ENCODE measurements around the gene SNX19. TPM values are rescaled to one million over a fixed set of nuclear protein-coding genes. Genes with fewer than 3 reads are reported as not detected.
"Not testable (repeated sequence)": the region's sequence is repeated elsewhere in the genome, so short reads cannot be mapped to it uniquely, and the experiment has no call there.

Gene SNX19, protein sequence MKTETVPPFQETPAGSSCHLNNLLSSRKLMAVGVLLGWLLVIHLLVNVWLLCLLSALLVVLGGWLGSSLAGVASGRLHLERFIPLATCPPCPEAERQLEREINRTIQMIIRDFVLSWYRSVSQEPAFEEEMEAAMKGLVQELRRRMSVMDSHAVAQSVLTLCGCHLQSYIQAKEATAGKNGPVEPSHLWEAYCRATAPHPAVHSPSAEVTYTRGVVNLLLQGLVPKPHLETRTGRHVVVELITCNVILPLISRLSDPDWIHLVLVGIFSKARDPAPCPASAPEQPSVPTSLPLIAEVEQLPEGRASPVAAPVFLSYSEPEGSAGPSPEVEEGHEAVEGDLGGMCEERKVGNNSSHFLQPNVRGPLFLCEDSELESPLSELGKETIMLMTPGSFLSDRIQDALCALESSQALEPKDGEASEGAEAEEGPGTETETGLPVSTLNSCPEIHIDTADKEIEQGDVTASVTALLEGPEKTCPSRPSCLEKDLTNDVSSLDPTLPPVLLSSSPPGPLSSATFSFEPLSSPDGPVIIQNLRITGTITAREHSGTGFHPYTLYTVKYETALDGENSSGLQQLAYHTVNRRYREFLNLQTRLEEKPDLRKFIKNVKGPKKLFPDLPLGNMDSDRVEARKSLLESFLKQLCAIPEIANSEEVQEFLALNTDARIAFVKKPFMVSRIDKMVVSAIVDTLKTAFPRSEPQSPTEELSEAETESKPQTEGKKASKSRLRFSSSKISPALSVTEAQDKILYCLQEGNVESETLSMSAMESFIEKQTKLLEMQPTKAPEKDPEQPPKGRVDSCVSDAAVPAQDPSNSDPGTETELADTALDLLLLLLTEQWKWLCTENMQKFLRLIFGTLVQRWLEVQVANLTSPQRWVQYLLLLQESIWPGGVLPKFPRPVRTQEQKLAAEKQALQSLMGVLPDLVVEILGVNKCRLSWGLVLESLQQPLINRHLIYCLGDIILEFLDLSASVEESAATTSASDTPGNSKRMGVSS
- 54.8 TPM for total RNA-seq
- 37.8 TPM for polyA plus RNA-seq

- H3K27ac ChIP-seq (ENCODE audit: low read depth) = peak within 1 kb of the TSS; percentile 64
- H3K36me3 ChIP-seq (ENCODE audit: insufficient read depth) = no peaks in the 10 kb centered on the region
- WGBS = under 1% methylated on average over 72 of the region's 72 CpGs
- peak; percentile 61 for DNase-seq (ENCODE audit: extremely low spot score)
- no peaks in the 10 kb centered on the region for H3K4me1 ChIP-seq (ENCODE audit: insufficient read depth)
- peak within 1 kb of the TSS; percentile 88 for H3K4me3 ChIP-seq (ENCODE audit: low read depth, low read length)
Observed at GRCh38 chr11:130916238-130916855, at the start of gene SNX19. Gene SNX19 (minus strand): TSS chr11:130916479. CDS start chr11:130915939, 540 bp downstream.

DNA sequence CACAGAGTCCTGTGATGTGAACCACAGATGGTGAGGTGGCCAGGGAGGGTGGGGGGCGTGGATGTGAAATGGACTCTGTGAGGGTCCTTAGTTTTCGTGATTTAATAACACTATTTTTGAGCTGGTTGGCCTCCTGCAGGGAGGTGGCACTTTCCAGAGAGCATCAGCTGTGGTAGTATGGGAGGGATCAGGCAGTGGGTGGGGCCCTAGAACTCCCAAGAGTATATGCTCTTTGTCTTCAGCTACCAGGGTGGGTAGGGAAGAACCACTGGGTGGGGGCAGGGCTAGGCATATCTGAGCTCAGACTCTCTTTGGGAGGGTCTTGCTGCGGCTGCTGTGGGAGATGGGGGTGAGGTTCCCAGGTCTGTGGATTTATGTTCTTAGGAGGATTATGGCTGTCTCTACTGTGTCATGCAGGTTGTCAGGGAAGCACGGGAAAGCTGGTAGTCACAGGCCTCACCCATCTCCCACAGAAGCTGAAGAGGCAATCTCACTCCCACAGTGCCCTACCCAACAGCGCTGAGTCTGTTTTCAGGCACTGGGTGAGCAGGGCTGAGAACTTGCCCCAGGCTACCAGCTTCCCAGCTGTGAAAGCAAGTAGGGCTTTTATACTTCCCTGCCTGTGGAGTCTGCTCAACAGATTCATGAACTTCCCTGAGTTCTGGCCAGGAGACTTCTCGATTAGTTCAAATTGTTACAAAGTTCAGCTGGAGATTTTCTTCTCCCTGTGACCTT lies 47.9 kb upstream of the SNX19 start:
- no peaks in the 10 kb centered on the region for H3K4me1 ChIP-seq (ENCODE audit: insufficient read depth)
- no peak overlapping the region for H3K27ac ChIP-seq (ENCODE audit: low read depth)
- H3K4me3 ChIP-seq (ENCODE audit: low read depth, low read length) = no peak overlapping the region
- DNase-seq (ENCODE audit: extremely low spot score) = no peak
- 80% methylated on average over 6 of the region's 6 CpGs for WGBS
- H3K36me3 ChIP-seq (ENCODE audit: insufficient read depth) = no peaks in the 10 kb centered on the region

DNA sequence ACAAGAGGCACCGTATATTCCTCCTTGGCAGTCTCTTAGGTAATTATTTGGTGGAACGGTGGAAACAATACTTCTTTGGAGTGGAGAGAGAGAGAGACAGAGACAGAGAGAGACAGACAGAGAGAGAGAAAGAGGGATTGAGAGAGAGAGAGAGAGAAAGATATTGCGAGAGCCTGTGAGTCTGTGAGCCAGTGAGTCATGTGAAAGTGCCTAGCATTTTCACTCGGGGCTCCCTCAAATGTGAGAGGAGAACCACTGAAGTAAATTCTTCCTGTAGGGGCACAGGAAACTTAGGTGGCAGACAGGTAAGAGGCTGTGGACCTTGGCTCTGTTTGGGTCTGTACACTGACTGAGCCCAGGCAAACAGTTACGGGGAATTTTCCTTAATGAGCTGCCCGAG lies 31.6 kb upstream of the SNX19 start:
- WGBS = 77% methylated on average over 6 of the region's 6 CpGs
- H3K4me3 ChIP-seq (ENCODE audit: low read depth, low read length) = no peak overlapping the region
- no peaks in the 10 kb centered on the region for H3K36me3 ChIP-seq (ENCODE audit: insufficient read depth)
- no peaks in the 10 kb centered on the region for H3K4me1 ChIP-seq (ENCODE audit: insufficient read depth)
- no peak for DNase-seq (ENCODE audit: extremely low spot score)
- no peak overlapping the region for H3K27ac ChIP-seq (ENCODE audit: low read depth)

DNA sequence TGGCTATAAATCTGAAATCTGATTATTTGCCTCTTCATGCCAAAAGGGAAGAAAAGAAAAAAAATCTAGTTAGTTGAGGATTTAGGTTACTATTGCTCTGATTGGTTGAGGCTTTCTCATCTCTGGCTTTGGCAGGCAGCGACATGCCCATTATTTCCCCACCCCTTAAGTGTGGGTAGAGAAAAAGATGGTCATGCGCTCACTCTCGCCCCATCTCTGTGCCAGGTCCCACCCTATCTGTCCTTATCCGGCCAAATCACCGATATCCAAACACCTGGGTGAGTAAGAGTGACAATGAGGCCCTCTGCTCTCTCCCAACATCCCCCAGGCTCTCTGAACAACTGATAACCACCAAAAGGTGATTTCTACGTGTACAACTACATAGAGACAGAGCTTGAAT lies 31.2 kb upstream of the SNX19 start:
- Histone ChIP-seq H3K27ac (ENCODE audit: low read depth) (no peak overlapping the region), H3K36me3 (ENCODE audit: insufficient read depth) (no peaks in the 10 kb centered on the region), H3K4me1 (ENCODE audit: insufficient read depth) (no peaks in the 10 kb centered on the region), H3K4me3 (ENCODE audit: low read depth, low read length) (no peak overlapping the region)
- WGBS = 74% methylated on average over 6 of the region's 6 CpGs
- no peak for DNase-seq (ENCODE audit: extremely low spot score)

DNA sequence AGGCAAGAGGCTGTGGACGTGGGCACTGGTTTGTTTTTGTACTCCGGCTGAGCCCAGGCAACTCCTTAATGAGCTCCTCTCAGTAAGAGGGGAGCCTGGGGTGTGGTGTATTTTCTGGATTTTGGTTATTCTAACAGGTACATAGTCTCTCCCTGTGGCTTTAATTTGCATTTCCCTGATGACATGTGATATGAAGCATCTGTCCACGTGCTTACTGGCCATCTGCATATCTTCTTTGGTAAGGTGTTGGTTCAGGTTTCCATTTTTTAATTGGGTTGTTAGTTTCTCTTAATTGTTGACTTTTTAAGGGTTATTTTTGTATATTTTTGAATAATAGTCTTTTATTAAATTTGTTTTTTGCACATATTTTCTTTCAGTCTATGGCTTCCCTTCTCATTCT lies 30.8 kb upstream of the SNX19 start:
- no peak for DNase-seq (ENCODE audit: extremely low spot score)
- Histone ChIP-seq H3K27ac (ENCODE audit: low read depth) (no peak overlapping the region), H3K36me3 (ENCODE audit: insufficient read depth) (no peaks in the 10 kb centered on the region), H3K4me1 (ENCODE audit: insufficient read depth) (no peaks in the 10 kb centered on the region), H3K4me3 (ENCODE audit: low read depth, low read length) (no peak overlapping the region)
- WGBS = 68% methylated on average over 3 of the region's 3 CpGs

GRCh38 chr11:130945896-130946295 lies 29.6 kb upstream of the SNX19 start:
- H3K4me3 ChIP-seq (ENCODE audit: low read depth, low read length) = no peak overlapping the region
- H3K27ac ChIP-seq (ENCODE audit: low read depth) = no peak overlapping the region
- 54% methylated on average over 9 of the region's 9 CpGs for WGBS
- H3K4me1 ChIP-seq (ENCODE audit: insufficient read depth) = no peaks in the 10 kb centered on the region
- DNase-seq (ENCODE audit: extremely low spot score) = peak; percentile 5
- H3K36me3 ChIP-seq (ENCODE audit: insufficient read depth) = no peaks in the 10 kb centered on the region

GRCh38 chr11:130940706-130941105 lies 24.4 kb upstream of the SNX19 start:
- H3K4me1 ChIP-seq (ENCODE audit: insufficient read depth) = no peaks in the 10 kb centered on the region
- H3K36me3 ChIP-seq (ENCODE audit: insufficient read depth) = no peaks in the 10 kb centered on the region
- H3K4me3 ChIP-seq (ENCODE audit: low read depth, low read length) = no peak overlapping the region
- WGBS = 45% methylated on average over 1 of the region's 1 CpG
- no peak overlapping the region for H3K27ac ChIP-seq (ENCODE audit: low read depth)
- DNase-seq (ENCODE audit: extremely low spot score) = no peak

DNA sequence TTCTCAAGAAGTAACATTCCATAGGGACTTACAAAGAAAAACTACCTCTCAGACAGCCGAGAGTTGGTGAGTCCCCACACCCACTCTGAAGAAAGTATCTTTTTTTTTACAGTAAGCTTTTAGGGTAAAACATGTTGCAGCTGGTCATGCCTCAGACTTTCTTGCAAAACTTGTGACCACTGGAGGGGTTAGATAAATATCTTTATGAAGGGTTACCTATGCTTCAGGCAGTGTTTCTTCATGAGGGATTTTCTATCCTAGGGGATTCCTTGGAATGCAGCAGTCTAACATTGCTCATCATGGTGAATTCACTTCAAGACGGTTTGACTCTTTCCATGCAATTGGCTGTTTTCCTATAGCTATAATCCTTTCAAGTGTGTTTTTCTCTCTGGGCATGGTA lies 20.8 kb upstream of the SNX19 start:
- no peaks in the 10 kb centered on the region for H3K4me1 ChIP-seq (ENCODE audit: insufficient read depth)
- DNase-seq (ENCODE audit: extremely low spot score) = no peak
- no peak overlapping the region for H3K4me3 ChIP-seq (ENCODE audit: low read depth, low read length)
- no peak overlapping the region for H3K27ac ChIP-seq (ENCODE audit: low read depth)
- 58% methylated on average over 2 of the region's 2 CpGs for WGBS
- H3K36me3 ChIP-seq (ENCODE audit: insufficient read depth) = no peaks in the 10 kb centered on the region

DNA sequence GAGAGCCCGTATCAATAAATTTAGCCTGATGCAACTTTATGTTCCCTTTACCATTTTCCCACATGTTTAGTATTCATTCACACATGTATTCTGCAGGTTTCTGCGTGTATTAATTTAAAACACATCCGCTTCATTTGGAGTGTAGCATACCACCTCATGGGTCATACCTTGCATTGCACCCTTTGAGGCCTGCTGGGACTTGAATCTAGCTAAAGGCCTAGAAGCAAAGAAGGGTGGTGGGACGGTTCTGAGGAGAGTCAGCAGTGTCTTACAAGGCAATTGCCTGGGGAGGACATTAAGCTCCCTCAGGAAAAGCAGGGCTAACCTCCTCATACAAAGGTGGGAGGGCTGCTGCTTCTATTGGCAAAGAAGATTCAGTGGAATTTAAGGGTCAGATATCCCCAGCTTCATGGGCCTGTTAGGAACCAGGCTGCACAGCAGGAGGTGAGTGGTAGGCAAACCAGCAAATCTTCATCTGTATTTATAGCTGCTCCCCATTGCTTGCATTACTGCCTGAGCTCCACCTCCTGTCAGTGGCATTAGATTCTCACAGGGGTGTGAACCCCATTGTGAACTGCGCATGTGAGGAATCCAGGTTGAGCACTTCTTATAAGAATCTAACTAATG lies 15.9 kb upstream of the SNX19 start:
- WGBS = 86% methylated on average over 5 of the region's 5 CpGs

GRCh38 chr11:130924750-130925149 lies 8.5 kb upstream of the SNX19 start:
- no peak for DNase-seq (ENCODE audit: extremely low spot score)
- no peak overlapping the region for H3K4me3 ChIP-seq (ENCODE audit: low read depth, low read length)
- WGBS = 42% methylated on average over 3 of the region's 3 CpGs
- no peaks in the 10 kb centered on the region for H3K4me1 ChIP-seq (ENCODE audit: insufficient read depth)
- no peaks in the 10 kb centered on the region for H3K36me3 ChIP-seq (ENCODE audit: insufficient read depth)
- H3K27ac ChIP-seq (ENCODE audit: low read depth) = no peak overlapping the region

More for the DNA sequence above, 15.9 kb upstream of the SNX19 start:
- Histone ChIP-seq H3K4me3 (ENCODE audit: low read depth, low read length) (no peak overlapping the region), H3K4me1 (ENCODE audit: insufficient read depth) (no peaks in the 10 kb centered on the region), H3K27ac (ENCODE audit: low read depth) (no peak overlapping the region), H3K36me3 (ENCODE audit: insufficient read depth) (no peaks in the 10 kb centered on the region)
- no peak for DNase-seq (ENCODE audit: extremely low spot score)

GRCh38 chr11:130920612-130921011 lies 4.3 kb upstream of the SNX19 start:
- not testable (repeated sequence) for H3K4me1 ChIP-seq (ENCODE audit: insufficient read depth); H3K36me3 ChIP-seq (ENCODE audit: insufficient read depth); H3K4me3 ChIP-seq (ENCODE audit: low read depth, low read length); DNase-seq (ENCODE audit: extremely low spot score); H3K27ac ChIP-seq (ENCODE audit: low read depth)
- 69% methylated on average over 5 of the region's 5 CpGs for WGBS

- WGBS = 83% methylated on average over 6 of the region's 6 CpGs
- no peak overlapping the region for H3K4me3 ChIP-seq (ENCODE audit: low read depth, low read length)
- H3K4me1 ChIP-seq (ENCODE audit: insufficient read depth) = no peaks in the 10 kb centered on the region
- no peak overlapping the region for H3K27ac ChIP-seq (ENCODE audit: low read depth)
- H3K36me3 ChIP-seq (ENCODE audit: insufficient read depth) = no peaks in the 10 kb centered on the region
- no peak for DNase-seq (ENCODE audit: extremely low spot score)
Observed at GRCh38 chr11:130918081-130918480, 1.8 kb upstream of the SNX19 start.

Measured in urinary bladder (tissue), 4 donors.